Hematopoietic multipotent progenitor cell treated with erythropoietin and hydrocortisone succinate and interleukin-3 and kit ligand, for 6 days (in vitro differentiated cells): Measurements from ENCODE around the gene NANOGP8.

ENCODE experiments used
- DNase-seq: peaks from one replicate; pipeline ENCODE4 v3.0.0-alpha.2; 2015

Gene NANOGP8

DNA sequence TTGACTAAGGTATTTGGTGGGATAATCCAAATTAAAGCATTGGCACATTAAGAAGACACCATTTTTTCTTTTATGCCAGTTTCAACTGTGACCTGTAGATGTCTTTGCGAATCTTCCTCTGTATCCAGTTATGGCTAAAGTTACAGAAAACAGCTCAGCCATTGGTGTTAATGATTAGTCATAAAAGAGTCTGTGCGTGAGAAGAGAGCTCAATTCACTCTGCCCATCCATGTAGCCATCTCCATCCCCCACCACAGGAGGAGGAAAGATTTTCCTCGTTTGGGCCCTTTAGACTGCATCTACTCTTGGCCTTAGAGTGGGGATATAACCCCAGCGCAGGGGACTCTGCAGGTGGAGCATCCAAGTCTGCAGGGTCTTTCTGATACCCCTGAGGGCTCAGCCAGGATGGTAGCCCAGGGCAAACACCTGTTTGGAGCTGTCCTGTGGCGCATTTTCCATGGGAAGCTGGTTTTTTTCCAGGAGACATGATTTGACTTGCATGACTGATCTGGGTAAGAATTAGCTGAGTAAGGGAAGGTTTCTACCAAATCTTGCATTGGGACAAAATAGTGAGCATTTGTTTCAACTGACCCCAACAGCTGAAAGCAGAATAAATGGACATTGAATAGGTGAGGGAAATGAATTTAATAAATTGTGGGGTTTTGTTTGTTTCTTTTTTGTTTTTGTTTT lies 29.5 kb downstream of the NANOGP8 start:
- no peak for DNase-seq

DNA sequence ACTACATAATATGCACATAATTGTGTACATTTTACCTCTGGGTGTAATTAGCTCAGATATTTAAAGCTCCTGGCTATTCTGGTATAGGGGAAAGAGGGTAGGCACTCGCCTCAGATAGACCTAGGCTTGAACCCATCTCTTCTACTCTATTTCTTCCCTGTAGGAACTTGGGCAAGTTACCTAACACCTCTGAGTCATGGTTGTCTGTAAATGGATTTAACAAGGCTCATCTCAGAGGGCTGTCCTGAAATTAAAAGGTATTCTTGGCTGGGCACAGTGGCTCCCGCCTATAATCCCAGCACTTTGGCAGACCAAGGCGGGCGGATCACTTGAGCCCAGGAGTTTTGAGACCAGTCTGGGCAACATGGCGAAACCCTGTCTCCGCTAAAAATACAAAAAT lies 30.7 kb downstream of the NANOGP8 start:
- no peak for DNase-seq

DNA sequence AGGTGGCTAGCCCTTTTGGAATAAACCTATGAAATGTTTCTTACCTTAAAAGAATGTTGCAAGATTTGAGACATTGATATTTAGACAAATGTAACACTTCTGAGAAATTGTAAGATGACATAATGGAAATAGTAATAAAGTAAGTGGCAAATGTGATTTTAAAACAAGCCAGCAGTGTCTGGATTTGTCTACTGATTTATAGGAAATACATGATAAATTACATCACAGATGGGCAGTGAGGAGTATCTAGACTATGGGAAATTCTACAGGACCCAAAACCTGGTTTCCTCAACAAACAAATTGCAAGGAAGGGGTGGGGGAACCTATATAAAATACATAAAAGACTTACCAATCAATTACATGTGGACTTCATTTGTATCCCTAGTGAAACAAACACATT lies 37.1 kb downstream of the NANOGP8 start:
- no peak for DNase-seq

DNA sequence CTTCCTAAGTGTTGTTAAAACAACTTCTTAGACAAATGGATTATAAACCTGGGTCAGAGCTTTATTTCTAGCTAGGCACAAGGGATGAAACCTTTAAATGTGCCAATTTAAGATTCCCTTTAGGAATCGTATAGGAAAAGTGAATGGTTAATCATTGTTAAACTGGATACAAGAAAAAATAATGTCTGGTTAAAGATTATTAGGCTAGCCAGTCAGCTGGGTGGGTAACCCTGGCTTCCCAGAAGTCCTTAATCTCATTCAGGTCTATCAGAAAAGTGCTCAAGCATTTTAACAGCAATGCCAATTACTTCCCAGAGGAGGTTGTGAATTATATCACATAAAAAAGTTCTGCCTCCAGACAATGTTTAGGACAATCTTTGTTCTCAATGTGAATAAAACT lies 37.6 kb downstream of the NANOGP8 start:
- DNase-seq, result no peak

DNA sequence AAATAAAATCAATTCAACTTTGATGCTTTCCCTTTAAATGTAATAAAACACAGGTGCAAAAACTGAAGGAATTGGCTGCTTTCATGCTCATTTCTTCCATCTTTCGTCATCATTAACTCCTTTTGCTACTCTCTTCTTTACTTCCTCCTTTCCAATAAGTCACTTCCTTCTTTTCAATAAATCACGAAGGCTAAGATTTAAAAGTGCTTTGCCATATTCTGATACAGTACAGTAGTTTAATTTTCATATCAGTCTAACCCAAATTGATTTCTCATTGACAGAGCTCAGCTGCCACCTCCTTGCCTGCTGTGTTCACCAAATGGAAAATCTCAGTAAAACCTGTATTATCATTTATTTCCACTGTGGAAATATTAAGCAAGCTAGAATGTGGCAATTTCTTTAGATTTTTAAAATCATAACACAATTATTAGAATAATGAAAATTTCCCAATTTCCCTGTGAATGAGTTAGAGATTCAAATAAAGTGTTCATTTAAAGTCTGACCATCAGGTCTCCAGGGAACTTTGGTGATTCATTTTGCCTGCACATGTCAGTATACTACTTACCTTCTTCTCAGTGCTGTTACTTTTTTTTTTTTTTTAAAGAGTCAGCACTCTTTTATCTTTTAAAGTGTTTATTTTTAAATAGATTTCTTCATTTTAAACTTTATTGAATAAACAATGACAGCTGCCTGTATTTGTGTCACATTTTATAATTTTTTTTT lies 41.6 kb downstream of the NANOGP8 start:
- peak; percentile 16 for DNase-seq

DNA sequence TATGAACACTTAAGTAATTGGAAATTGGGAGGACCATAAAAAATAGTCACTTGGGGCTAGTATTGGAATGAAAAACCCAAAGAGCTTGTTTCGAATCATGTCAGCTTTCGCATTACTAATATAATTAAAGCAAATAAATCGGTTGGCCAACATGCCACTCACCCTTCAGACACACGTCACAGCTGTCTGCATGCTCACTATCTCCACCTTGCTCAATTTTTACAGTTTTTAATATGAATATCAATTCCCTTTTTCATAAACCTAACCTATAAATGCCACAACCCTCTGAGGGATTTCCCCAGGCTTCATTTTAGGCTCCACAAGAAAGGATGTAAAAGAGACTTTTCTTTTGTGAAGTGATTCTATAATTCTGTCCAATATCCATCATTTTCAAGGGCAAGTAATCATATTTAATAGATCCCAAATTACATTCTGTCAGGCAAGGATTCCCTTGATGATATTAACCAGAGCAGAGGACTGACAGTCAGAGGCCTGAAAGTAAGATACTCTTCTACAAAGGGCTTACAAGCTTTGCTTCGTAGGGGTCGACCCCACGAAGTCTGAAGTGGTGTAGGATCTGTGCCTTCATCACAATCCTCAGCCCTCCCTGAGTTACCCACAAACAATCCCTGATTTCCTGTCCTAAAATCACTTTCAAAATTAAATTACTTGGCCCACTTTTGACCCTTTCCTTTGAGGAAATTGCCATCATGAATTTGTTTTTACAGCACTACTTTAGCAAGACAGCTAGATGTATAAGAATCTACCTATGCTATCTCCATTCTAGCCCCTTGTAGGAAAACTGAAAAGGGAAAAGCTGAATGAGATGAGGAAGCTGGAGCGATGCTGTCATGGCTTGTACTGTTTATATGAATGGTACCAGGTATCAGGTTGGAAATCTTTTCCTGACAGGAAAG lies 44.5 kb downstream of the NANOGP8 start:
- no peak for DNase-seq

DNA sequence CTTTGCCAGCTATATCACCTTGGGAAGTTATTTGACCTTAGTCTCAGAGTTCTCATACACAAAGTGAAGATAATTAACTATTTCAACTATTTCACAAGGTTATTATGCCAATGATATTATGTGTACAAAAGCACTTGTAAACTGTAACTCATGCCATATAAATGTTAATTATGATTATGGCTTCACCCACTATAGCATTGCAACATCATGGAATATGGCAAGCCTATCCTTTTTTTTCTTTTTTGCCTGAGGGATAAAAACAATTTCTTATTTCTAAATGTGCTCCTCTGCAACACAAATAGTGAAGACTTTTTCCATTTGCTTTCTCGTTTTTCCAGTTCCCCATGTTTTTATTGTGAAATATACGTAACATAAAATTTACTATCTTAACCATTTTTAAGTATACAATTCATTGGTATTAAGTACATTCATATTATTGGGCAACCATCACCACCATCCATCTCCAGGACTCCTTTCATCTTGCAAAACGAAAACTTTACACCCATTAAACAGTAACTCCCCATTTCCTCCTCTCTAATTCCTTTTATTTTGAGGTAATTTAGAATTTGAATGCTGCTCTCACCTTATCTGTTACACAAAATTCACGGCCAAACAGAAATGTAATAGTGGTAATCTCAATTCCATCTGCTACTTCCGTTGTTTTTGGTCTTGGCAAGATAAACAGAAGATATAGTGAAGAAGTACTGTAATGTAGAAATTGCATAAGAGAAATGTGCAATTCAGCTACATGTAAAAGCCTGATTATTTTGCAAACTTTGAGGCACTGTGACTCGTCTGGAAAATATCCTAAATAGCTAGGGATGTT lies 46.3 kb downstream of the NANOGP8 start:
- DNase-seq, result peak; percentile 34
